Mononuclear cell (primary cell): ENCODE data around the gene S100A13. TPM values are rescaled to one million over a fixed set of nuclear protein-coding genes. Genes with fewer than 3 reads are reported as not detected.
"Not testable (repeated sequence)": the region's sequence is repeated elsewhere in the genome, so short reads cannot be mapped to it uniquely, and the experiment has no call there.

Experiments
- H3K27me3 ChIP-seq: 2 replicates; pipeline ENCODE4 v1.6.0; 2011; ENCODE audit warnings: low read length, control low read depth; ENCODE audit not compliant: insufficient read depth
- H3K4me1 ChIP-seq: 2 replicates; pipeline ENCODE4 v1.5.1; 2011; ENCODE audit warnings: mild to moderate bottlenecking, low read length, control low read depth; ENCODE audit not compliant: insufficient read depth
- H3K4me3 ChIP-seq: 2 replicates; pipeline ENCODE4 v1.5.1; 2011; ENCODE audit warnings: mild to moderate bottlenecking, low read length, moderate library complexity
- H3K9me3 ChIP-seq: 2 replicates; pipeline ENCODE4 v1.5.1; 2011; ENCODE audit warnings: low read depth, mild to moderate bottlenecking, control low read depth, low read length
- total RNA-seq: library from RNA; depleted of rRNA; stranded (reverse); fragments of >200 nt; gene quantifications from one replicate; pipeline ENCODE4 v1.2.3, GENCODE V29; 2012

S100A13 gene
- total RNA-seq, 1 donor: 1.2 TPM

DNA sequence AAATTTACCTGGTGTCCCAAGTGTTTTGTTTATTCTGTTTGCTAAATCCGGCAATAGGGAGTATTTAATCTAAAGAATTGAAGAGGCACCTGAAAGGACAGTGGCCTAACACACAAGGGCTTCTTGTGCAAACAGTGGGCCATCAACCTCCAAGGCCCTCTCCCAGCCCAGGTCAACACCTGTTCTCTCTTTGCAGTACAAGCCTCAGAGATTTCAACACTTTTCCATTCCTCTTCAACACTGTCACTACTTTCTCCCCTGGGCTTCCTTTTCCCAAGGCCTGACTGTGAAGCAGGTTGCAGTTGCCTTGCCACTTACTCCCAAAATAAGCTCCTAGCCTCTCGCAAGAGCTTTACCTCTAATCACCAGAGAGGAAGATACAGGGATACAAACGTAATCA, 28.0 kb upstream of the S100A13 start:
- H3K4me1 ChIP-seq: peaks cover 30% of the 10 kb centered on the region
- no peaks in the 10 kb centered on the region for H3K27me3 ChIP-seq
- no peaks in the 10 kb centered on the region for H3K9me3 ChIP-seq
- no peak overlapping the region for H3K4me3 ChIP-seq

DNA sequence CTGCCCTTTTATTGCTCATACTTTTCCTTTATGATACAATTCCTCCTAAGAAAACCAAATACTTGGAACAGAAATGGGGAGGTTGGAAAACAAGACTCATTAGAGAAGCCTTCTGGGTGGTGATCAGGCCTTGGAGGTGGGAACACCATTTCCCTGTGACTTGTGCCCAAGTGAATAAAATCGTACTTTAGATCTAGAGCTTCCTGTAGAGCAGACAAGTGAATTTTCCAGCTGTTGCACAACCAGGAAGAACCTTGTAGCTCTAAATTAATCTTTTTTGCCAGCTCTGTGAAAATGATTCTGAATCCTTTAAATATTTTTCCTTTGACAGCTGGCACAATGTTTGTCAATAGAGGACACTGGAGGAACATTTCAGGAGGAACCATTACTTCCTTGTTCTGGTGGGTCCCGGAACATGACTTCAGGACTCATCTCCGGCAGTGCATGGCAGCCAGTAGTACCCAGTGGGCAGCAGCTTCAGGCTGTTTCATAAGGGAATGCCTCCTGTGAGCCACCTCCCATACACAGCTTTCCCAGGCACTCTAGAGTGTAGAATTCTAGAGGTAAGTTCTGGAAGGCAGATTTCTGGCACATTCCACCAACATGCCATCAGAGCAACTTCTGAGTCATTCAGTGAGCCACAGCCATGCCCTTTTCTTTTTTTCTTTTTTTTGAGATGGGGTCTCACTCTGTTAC, 25.6 kb upstream of the S100A13 start:
- H3K4me1 ChIP-seq: peaks cover 18% of the 10 kb centered on the region
- no peaks in the 10 kb centered on the region for H3K27me3 ChIP-seq
- no peaks in the 10 kb centered on the region for H3K9me3 ChIP-seq
- H3K4me3 ChIP-seq: no peak overlapping the region

DNA sequence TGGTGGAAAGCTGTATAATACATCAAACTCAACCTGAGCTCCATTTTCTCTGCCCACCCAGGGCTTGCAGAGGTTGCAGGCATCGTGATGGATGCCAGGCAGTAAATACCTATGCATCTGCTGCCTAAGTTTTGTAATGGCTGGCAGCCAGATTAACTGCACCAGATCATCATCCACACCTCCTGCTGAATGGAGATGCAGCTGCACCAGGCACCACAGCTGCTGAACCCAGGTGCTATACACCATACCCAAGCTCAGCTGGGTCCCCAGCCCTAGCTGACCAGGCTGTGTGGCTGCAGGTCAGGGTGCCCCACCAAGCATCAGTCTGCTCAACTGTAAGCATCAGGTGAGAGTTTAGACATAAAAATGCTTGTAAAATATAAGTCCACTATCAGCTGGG, 24.5 kb upstream of the S100A13 start:
- no peaks in the 10 kb centered on the region for H3K9me3 ChIP-seq
- no peaks in the 10 kb centered on the region for H3K27me3 ChIP-seq
- H3K4me3 ChIP-seq: no peak overlapping the region
- H3K4me1 ChIP-seq: peaks cover 23% of the 10 kb centered on the region

DNA sequence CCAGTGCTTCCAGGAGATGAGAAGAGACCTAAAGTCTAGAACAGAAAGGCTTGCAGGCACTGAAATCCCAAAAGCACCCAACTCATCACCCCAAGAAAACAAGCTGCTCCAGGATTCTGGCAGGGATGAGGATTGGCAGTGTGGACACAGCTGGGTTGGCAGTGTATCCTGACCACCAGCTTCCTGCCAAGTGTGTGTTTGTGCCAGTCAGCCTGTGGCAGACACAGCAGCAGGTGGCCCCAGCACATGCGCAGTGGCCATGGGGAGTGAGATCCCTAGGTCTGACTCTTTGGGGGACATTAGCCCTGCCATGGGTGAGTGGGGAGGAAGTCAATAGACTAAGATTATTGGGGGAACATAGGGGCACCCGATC, 22.5 kb upstream of the S100A13 start:
- no peak overlapping the region for H3K4me3 ChIP-seq
- no peaks in the 10 kb centered on the region for H3K9me3 ChIP-seq
- no peaks in the 10 kb centered on the region for H3K27me3 ChIP-seq
- peaks cover 42% of the 10 kb centered on the region for H3K4me1 ChIP-seq

DNA sequence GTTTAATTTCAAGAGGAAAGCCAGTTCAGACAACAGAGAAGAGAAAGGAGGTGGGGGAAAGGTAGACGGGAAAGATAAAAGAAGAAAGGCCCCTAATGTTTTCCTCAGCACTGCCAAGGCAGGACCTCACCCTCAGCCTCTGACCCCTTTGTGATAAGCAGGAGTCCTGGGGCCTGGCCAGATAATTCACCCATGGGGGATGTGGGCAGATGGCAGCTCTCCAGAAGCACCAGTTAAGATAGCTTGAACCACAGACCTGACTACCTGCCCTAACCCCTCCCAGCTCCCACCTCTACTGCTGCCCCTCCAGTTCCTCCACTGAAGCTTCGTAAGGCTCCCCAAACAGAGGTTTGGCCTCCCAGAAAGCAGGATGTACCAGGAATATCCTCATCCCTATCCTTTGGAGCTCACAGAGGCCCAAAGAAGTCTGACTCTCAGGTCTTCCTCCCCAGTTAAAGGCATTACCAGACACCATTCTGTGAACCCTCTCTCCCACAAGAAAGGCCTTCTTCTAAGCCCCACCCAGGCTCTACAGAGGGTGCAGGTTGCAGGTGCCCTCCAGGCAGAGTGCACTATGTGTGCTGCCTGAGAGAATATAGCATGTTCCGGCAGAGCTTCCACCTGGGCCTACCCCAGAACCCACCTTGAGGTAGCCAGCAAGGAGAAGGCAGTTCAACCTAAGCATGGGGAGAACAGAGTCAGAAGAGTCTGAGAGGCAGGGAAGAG, 22.0 kb upstream of the S100A13 start:
- no peaks in the 10 kb centered on the region for H3K27me3 ChIP-seq
- no peaks in the 10 kb centered on the region for H3K9me3 ChIP-seq
- no peak overlapping the region for H3K4me3 ChIP-seq
- peaks cover 44% of the 10 kb centered on the region for H3K4me1 ChIP-seq

DNA sequence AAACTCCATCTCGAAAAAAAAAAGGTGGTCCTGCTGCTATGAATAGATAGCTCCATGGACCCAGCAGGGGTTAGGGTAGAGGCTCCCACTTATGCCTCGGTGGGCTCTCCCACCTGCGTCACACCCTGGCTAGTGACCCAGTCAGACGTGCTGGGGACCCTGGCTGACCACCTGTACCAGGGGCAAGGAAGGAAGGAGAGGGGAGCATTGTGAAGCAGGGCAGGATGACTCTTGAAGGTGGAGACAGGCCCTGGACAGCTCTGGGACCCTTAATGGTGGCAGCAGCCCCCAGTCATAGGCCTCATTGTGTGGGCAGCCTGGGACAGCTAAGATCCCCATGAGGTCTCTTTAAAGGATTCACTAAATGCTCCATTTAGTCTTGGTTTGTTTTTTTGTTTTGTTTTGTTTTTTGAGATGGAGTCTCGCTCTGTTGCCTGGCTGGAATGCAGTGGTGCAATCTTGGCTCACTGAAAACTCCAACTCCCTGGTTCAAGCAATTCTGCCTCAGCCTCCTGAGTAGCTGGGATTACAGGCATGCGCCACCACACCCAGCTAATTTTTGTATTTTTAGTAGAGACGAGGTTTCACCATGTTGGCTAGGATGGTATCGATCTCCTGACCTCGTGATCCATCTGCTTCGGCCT, 20.8 kb upstream of the S100A13 start:
- Histone ChIP-seq H3K9me3 (no peaks in the 10 kb centered on the region), H3K4me1 (peaks cover 42% of the 10 kb centered on the region), H3K27me3 (no peaks in the 10 kb centered on the region), H3K4me3 (no peak overlapping the region)

DNA sequence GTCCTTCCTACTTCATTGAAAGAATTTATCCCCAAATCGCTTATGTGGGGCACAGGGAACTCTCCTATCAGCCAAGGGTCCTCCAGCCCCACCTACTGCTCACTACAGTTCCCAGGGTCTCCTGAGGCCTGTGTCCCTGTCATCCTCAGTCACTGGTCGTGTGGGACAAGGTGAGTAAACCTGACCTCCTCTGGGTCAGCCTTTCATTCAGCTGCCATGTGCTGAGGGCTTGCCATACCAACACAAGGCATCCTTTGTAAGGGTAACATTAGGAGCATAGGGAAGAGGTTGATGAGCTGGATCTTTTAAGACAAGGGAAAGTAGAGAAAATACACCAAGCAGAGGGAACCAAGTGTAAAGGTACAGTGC, 20.0 kb upstream of the S100A13 start:
- Histone ChIP-seq H3K4me1 (peaks cover 36% of the 10 kb centered on the region), H3K4me3 (no peak overlapping the region), H3K9me3 (no peaks in the 10 kb centered on the region), H3K27me3 (no peaks in the 10 kb centered on the region)

DNA sequence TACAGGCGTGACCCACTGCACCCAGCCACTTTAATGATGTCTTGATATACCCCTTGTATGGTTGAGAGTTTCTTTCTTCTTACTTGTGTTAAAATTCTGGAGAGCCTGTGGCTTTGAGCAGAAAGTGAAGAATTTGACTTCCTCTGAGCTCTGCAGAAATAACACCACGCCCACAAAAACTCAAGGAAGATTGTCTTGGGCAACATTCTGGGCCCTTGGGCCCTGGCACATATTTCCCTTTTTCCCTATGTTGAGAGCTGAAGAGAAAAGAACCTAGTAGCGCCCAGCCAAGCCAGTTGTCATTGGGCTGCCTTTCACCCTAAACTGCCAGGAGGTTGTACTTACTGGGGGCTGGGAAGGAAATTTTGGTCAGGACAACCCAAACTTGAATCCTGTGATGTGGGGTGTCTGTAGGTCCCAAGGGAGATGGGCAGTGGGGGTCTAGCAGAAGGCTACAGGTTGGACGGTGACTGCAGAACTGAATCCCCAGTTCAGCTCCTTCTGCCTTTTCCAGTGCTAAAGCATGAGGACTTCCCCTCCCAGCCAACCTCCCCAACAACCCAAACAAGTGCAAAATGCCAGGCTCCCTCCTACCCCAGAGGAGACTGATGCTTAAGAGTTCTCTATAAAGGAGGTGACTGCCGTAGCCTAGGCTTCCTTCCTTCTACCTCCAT, 19.5 kb upstream of the S100A13 start:
- no peak overlapping the region for H3K4me3 ChIP-seq

DNA sequence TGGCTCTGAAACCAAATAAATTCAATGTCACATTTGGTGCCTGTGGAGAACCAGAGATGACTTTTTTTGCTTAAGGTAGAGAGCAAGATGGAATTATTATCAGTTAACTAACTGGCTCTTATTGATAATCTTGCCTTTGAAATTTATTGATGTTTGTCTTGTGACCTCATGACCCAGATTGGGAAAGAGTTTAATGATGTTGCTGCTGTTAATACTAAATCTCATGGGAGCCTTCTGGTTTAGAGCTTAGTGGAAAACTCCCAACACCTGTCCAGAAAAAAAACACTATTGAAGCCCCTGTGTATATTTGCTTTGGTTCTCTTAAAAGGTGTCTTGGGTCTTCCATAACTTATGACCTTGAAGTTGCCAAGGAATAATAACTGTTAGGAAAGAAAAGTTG, 16.5 kb upstream of the S100A13 start:
- Histone ChIP-seq H3K27me3 (no peaks in the 10 kb centered on the region), H3K4me1 (peaks cover 32% of the 10 kb centered on the region), H3K4me3 (no peak overlapping the region), H3K9me3 (no peaks in the 10 kb centered on the region)

More for the DNA sequence above, 19.5 kb upstream of the S100A13 start:
- Histone ChIP-seq H3K27me3 (no peaks in the 10 kb centered on the region), H3K9me3 (no peaks in the 10 kb centered on the region), H3K4me1 (peaks cover 36% of the 10 kb centered on the region)

DNA sequence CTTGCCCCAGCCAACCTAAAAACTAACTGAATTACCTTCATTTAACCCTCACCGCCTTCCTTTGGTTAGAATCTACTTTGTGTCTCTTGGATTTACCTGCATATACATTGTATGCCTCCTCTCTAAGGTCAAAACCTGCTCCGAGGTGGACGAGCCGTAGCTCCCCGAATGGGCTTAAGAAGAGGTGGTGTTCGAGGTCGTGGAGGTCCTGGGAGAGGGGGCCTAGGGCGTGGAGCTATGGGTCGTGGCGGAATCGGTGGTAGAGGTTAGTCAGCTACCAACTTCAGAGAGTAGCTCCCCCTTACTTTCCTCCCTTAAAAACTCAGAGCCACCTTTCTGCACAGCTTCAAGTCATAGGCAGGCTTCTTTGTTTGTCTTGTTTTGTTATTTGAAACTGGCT, 15.8 kb upstream of the S100A13 start:
- Histone ChIP-seq H3K4me3 (no peak overlapping the region), H3K9me3 (no peaks in the 10 kb centered on the region), H3K4me1 (peaks cover 32% of the 10 kb centered on the region), H3K27me3 (no peaks in the 10 kb centered on the region)

DNA sequence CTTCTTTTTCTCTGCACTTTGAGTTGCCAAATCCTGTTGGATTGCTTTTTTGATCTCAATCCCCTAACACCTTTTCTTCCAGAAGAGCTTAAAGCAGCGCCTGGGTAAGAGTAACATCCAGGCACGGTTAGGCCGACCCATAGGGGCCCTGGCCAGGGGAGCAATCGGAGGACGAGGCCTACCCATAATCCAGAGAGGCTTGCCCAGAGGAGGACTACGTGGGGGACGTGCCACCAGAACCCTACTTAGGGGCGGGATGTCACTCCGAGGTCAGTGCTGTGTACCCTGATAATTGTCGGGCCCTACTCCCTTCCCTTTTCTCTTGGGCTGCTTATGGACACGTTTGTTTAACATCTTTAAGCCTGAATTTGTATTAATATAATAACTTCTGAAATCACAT, 14.9 kb upstream of the S100A13 start:
- no peak overlapping the region for H3K4me3 ChIP-seq

DNA sequence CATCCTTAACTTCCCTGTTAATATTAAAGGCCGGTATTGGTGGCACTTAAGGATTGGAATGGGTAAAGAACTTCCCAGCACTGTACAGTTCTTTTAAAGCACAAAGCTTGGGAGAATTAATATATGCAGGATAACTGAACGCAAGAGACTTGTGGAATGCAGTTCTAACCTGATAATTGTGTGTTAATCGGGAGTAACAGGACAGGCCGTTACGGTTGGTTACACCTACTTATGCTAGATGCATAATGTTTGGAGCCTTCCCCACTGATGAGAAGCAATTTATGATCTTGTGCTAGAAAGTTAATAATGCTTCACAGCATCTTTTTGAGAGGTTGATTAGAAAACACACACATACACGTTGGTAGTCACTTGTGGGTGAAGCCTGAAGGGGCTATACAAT, 13.6 kb upstream of the S100A13 start:
- H3K4me1 ChIP-seq: peaks cover 21% of the 10 kb centered on the region
- H3K4me3 ChIP-seq: no peak overlapping the region
- no peaks in the 10 kb centered on the region for H3K9me3 ChIP-seq
- no peaks in the 10 kb centered on the region for H3K27me3 ChIP-seq

More for the DNA sequence above, 14.9 kb upstream of the S100A13 start:
- no peaks in the 10 kb centered on the region for H3K9me3 ChIP-seq
- no peaks in the 10 kb centered on the region for H3K27me3 ChIP-seq
- peaks cover 28% of the 10 kb centered on the region for H3K4me1 ChIP-seq

DNA sequence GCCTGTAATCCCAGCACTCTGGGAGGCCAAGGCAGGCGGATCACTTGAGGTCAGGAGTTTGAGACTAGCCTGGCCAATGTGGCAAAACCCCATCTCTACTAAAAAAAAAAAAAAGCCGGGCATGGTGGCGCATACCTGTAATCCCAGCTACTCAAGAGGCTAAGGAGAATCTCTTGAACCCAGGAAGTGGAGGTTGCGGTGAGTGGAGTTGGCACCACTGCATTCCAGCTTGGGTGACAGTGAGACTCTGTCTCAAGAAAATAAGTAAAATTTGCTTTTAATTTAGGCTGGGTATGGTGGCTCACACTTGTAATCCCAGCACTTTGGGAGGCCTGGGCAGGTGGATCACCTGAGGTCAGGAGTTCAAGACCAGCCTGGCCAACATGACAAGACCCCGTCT, 12.9 kb upstream of the S100A13 start:
- H3K9me3 ChIP-seq, H3K27me3 ChIP-seq, H3K4me3 ChIP-seq: not testable (repeated sequence)
- H3K4me1 ChIP-seq: peaks cover 21% of the 10 kb centered on the region

DNA sequence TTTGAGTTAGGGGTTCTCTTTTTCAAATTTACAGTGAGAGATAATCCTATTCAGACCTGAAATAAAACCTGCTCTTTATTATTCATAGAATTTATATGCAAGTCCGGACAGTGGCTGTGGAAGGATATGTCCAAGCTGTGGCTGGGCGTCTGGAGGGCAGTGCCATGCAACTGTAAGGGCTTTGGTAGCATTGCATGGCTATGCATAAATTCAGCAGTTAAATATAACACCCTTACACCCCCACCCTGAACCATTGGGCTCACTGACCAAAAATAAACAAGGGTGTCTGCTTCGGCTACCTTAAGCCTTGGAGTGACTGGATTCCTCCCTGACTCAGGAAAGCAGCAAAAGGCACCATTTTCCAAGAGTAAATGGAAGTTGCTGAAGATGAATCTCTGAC, 12.0 kb upstream of the S100A13 start:
- Histone ChIP-seq H3K27me3 (no peaks in the 10 kb centered on the region), H3K4me3 (no peak overlapping the region), H3K4me1 (peaks cover 20% of the 10 kb centered on the region), H3K9me3 (no peaks in the 10 kb centered on the region)

DNA sequence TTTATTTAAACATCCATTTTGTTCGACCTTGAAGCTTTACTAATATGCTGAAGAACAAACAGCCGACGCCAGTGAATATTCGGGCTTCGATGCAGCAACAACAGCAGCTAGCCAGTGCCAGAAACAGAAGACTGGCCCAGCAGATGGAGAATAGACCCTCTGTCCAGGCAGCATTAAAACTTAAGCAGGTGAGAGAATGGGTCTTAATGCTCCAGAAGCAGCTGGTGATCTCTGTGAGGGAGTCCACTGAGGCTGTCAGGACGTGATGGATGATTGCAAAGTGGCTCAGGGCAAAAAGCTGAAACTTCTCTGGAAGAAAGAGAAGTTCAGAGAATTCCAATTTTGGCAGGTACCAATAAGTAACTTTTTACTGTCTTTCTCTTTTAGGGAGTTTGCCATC, 11.0 kb upstream of the S100A13 start:
- H3K27me3 ChIP-seq: no peaks in the 10 kb centered on the region
- peaks cover 24% of the 10 kb centered on the region for H3K4me1 ChIP-seq
- H3K9me3 ChIP-seq: no peaks in the 10 kb centered on the region
- no peak overlapping the region for H3K4me3 ChIP-seq
